ENCODE measurements around the gene IL25.

The IL25 gene

GRCh38 chr14:23346693-23347405 is 25.8 kb upstream of the IL25 start:
- H3K9me3 Mint-ChIP-seq, result no peaks in the 10 kb centered on the region
- H3K4me3 Mint-ChIP-seq, result no peak overlapping the region
- peaks cover 67% of the 10 kb centered on the region for H3K27me3 Mint-ChIP-seq
- peaks cover 2% of the 10 kb centered on the region for H3K36me3 Mint-ChIP-seq (ENCODE audit: insufficient read depth)
- ATAC-seq (replicated peaks; ENCODE audit: extremely low read depth, poor library complexity, severe bottlenecking) (no peak), DNase-seq (ENCODE audit: low spot score in 2 of 2) (no peak)
- H3K27ac Mint-ChIP-seq (ENCODE audit: low read depth), result no peak overlapping the region
- H3K4me1 Mint-ChIP-seq, result no peaks in the 10 kb centered on the region

- H3K27ac Mint-ChIP-seq (ENCODE audit: low read depth), result no peak overlapping the region
- no peak for ATAC-seq (replicated peaks; ENCODE audit: extremely low read depth, poor library complexity, severe bottlenecking)
- DNase-seq (ENCODE audit: low spot score in 2 of 2), result no peak
- peaks cover 60% of the 10 kb centered on the region for H3K27me3 Mint-ChIP-seq
- H3K36me3 Mint-ChIP-seq (ENCODE audit: insufficient read depth), result peaks cover 2% of the 10 kb centered on the region
- no peaks in the 10 kb centered on the region for H3K4me1 Mint-ChIP-seq
- no peaks in the 10 kb centered on the region for H3K9me3 Mint-ChIP-seq
- H3K4me3 Mint-ChIP-seq, result no peak overlapping the region
These were observed 25.0 kb upstream of the IL25 start for GRCh38 chr14:23347406-23348296.

- DNase-seq (ENCODE audit: low spot score in 2 of 2) (no peak), ATAC-seq (replicated peaks; ENCODE audit: extremely low read depth, poor library complexity, severe bottlenecking) (no peak)
- Mint-ChIP-seq H3K4me1 (no peaks in the 10 kb centered on the region), H3K27me3 (peaks cover 66% of the 10 kb centered on the region), H3K4me3 (no peak overlapping the region), H3K9me3 (no peaks in the 10 kb centered on the region), H3K27ac (ENCODE audit: low read depth) (no peak overlapping the region), H3K36me3 (ENCODE audit: insufficient read depth) (peaks cover 2% of the 10 kb centered on the region)
These were observed 24.3 kb upstream of the IL25 start for GRCh38 chr14:23348297-23348655.

- Mint-ChIP-seq H3K4me3 (no peak overlapping the region), H3K9me3 (no peaks in the 10 kb centered on the region), H3K27me3 (peaks cover 76% of the 10 kb centered on the region), H3K36me3 (ENCODE audit: insufficient read depth) (peaks cover 3% of the 10 kb centered on the region), H3K4me1 (no peaks in the 10 kb centered on the region), H3K27ac (ENCODE audit: low read depth) (no peak overlapping the region)
- no peak for DNase-seq (ENCODE audit: low spot score in 2 of 2)
- no peak for ATAC-seq (replicated peaks; ENCODE audit: extremely low read depth, poor library complexity, severe bottlenecking)
These were observed 23.3 kb upstream of the IL25 start for GRCh38 chr14:23349156-23349845.

GRCh38 chr14:23351681-23352505 is 20.7 kb upstream of the IL25 start:
- no peaks in the 10 kb centered on the region for H3K9me3 Mint-ChIP-seq
- H3K27me3 Mint-ChIP-seq, result peaks cover 78% of the 10 kb centered on the region
- H3K36me3 Mint-ChIP-seq (ENCODE audit: insufficient read depth), result peaks cover 4% of the 10 kb centered on the region
- no peak overlapping the region for H3K27ac Mint-ChIP-seq (ENCODE audit: low read depth)
- no peak for ATAC-seq (replicated peaks; ENCODE audit: extremely low read depth, poor library complexity, severe bottlenecking)
- H3K4me1 Mint-ChIP-seq, result no peaks in the 10 kb centered on the region
- DNase-seq (ENCODE audit: low spot score in 2 of 2), result no peak
- H3K4me3 Mint-ChIP-seq, result peak overlapping the region; percentile 61

GRCh38 chr14:23352506-23353432 is 19.8 kb upstream of the IL25 start, which contains the start of gene SLC22A17:
Gene SLC22A17, minus strand, starts transcription at chr14:23352887.
- Mint-ChIP-seq H3K27ac (ENCODE audit: low read depth) (no peak within 1 kb of the TSS), H3K27me3 (peaks cover 78% of the 10 kb centered on the region), H3K9me3 (no peaks in the 10 kb centered on the region), H3K36me3 (ENCODE audit: insufficient read depth) (peaks cover 4% of the 10 kb centered on the region), H3K4me3 (peak within 1 kb of the TSS; percentile 61), H3K4me1 (no peaks in the 10 kb centered on the region)
- ATAC-seq (replicated peaks; ENCODE audit: extremely low read depth, poor library complexity, severe bottlenecking) (peak; percentile 68), DNase-seq (ENCODE audit: low spot score in 2 of 2) (peak in 1 of 2 donors; percentile 18)

- H3K36me3 Mint-ChIP-seq (ENCODE audit: insufficient read depth), result peaks cover 4% of the 10 kb centered on the region
- no peak overlapping the region for H3K27ac Mint-ChIP-seq (ENCODE audit: low read depth)
- ATAC-seq (replicated peaks; ENCODE audit: extremely low read depth, poor library complexity, severe bottlenecking) (no peak), DNase-seq (ENCODE audit: low spot score in 2 of 2) (no peak)
- no peaks in the 10 kb centered on the region for H3K9me3 Mint-ChIP-seq
- H3K27me3 Mint-ChIP-seq, result peaks cover 75% of the 10 kb centered on the region
- peak overlapping the region; percentile 61 for H3K4me3 Mint-ChIP-seq
- no peaks in the 10 kb centered on the region for H3K4me1 Mint-ChIP-seq
These were observed 19.2 kb upstream of the IL25 start for GRCh38 chr14:23353433-23353780.

GRCh38 chr14:23354990-23355389 is 17.6 kb upstream of the IL25 start:
- Mint-ChIP-seq H3K4me1 (no peaks in the 10 kb centered on the region), H3K27ac (ENCODE audit: low read depth) (no peak overlapping the region), H3K36me3 (ENCODE audit: insufficient read depth) (peaks cover 2% of the 10 kb centered on the region), H3K27me3 (peaks cover 69% of the 10 kb centered on the region), H3K9me3 (no peaks in the 10 kb centered on the region), H3K4me3 (no peak overlapping the region)
- ATAC-seq (replicated peaks; ENCODE audit: extremely low read depth, poor library complexity, severe bottlenecking) (no peak), DNase-seq (ENCODE audit: low spot score in 2 of 2) (no peak)

- Mint-ChIP-seq H3K36me3 (ENCODE audit: insufficient read depth) (peaks cover 2% of the 10 kb centered on the region), H3K27ac (ENCODE audit: low read depth) (no peak overlapping the region), H3K27me3 (peaks cover 67% of the 10 kb centered on the region), H3K9me3 (no peaks in the 10 kb centered on the region), H3K4me3 (no peak overlapping the region), H3K4me1 (no peaks in the 10 kb centered on the region)
- ATAC-seq (replicated peaks; ENCODE audit: extremely low read depth, poor library complexity, severe bottlenecking), result no peak
- DNase-seq (ENCODE audit: low spot score in 2 of 2), result no peak
These were observed 16.7 kb upstream of the IL25 start for GRCh38 chr14:23355871-23356435.

GRCh38 chr14:23356662-23357061 is 15.9 kb upstream of the IL25 start:
- no peak for ATAC-seq (replicated peaks; ENCODE audit: extremely low read depth, poor library complexity, severe bottlenecking)
- no peak overlapping the region for H3K27ac Mint-ChIP-seq (ENCODE audit: low read depth)

GRCh38 chr14:23357261-23357660 is 15.3 kb upstream of the IL25 start:
- no peaks in the 10 kb centered on the region for H3K9me3 Mint-ChIP-seq
- DNase-seq (ENCODE audit: low spot score in 2 of 2) (no peak), ATAC-seq (replicated peaks; ENCODE audit: extremely low read depth, poor library complexity, severe bottlenecking) (no peak)
- no peak overlapping the region for H3K4me3 Mint-ChIP-seq
- H3K36me3 Mint-ChIP-seq (ENCODE audit: insufficient read depth), result peaks cover 2% of the 10 kb centered on the region
- H3K27me3 Mint-ChIP-seq, result peaks cover 59% of the 10 kb centered on the region
- H3K4me1 Mint-ChIP-seq, result no peaks in the 10 kb centered on the region
- H3K27ac Mint-ChIP-seq (ENCODE audit: low read depth), result no peak overlapping the region

More at GRCh38 chr14:23356662-23357061, 15.9 kb upstream of the IL25 start:
- Mint-ChIP-seq H3K4me3 (no peak overlapping the region), H3K36me3 (ENCODE audit: insufficient read depth) (peaks cover 2% of the 10 kb centered on the region), H3K27me3 (peaks cover 60% of the 10 kb centered on the region), H3K4me1 (no peaks in the 10 kb centered on the region), H3K9me3 (no peaks in the 10 kb centered on the region)
- DNase-seq (ENCODE audit: low spot score in 2 of 2), result no peak
